Left forelimb (tissue), 1 donor: ENCODE measurements around the gene HUS1.
"Not testable (repeated sequence)": the region's sequence is repeated elsewhere in the genome, so short reads cannot be mapped to it uniquely, and the experiment has no call there.

Experiments used
- DNase-seq: peaks from one replicate; pipeline ENCODE4 v3.0.0-alpha.2; 2018; ENCODE audit warnings: low spot score

The HUS1 gene

GRCh38 chr7:47979145-47979831 is at the start of gene HUS1:
Gene HUS1 (minus strand): TSS chr7:47979615. CDS start chr7:47979519, 96 bp downstream.
- peak; percentile 91 for DNase-seq

GRCh38 chr7:48028938-48029337 is 49.5 kb upstream of the HUS1 start, which contains the start of gene SUN3:
Gene SUN3 (minus strand): TSS chr7:48029107. CDS start chr7:48028938, 169 bp downstream.
- no peak for DNase-seq

GRCh38 chr7:48025624-48026023 is 46.2 kb upstream of the HUS1 start:
- no peak for DNase-seq

GRCh38 chr7:48017674-48018073 is 38.3 kb upstream of the HUS1 start:
- no peak for DNase-seq

- DNase-seq, result no peak
Measured at GRCh38 chr7:48016641-48017040, 37.2 kb upstream of the HUS1 start.

GRCh38 chr7:48011951-48012350 is 32.5 kb upstream of the HUS1 start:
- no peak for DNase-seq

GRCh38 chr7:48011323-48011722 is 31.9 kb upstream of the HUS1 start:
- DNase-seq, result no peak

GRCh38 chr7:48009954-48010353 is 30.5 kb upstream of the HUS1 start:
- DNase-seq, result no peak

- DNase-seq, result no peak
Measured at GRCh38 chr7:48009257-48009656, 29.8 kb upstream of the HUS1 start.

GRCh38 chr7:48006866-48007265 is 27.5 kb upstream of the HUS1 start:
- DNase-seq, result no peak

- no peak for DNase-seq
Measured at GRCh38 chr7:48004638-48005037, 25.2 kb upstream of the HUS1 start.

- DNase-seq, result no peak
Measured at GRCh38 chr7:48004032-48004431, 24.6 kb upstream of the HUS1 start.

GRCh38 chr7:48000164-48000563 is 20.7 kb upstream of the HUS1 start:
- DNase-seq, result not testable (repeated sequence)

- no peak for DNase-seq
Measured at GRCh38 chr7:47999413-47999812, 20.0 kb upstream of the HUS1 start.

- DNase-seq, result no peak
Measured at GRCh38 chr7:47992446-47992845, 13.0 kb upstream of the HUS1 start.

GRCh38 chr7:47991741-47992311 is 12.4 kb upstream of the HUS1 start:
- DNase-seq, result peak; percentile 90

- DNase-seq, result no peak
Measured at GRCh38 chr7:47991270-47991669, 11.9 kb upstream of the HUS1 start.

GRCh38 chr7:47990592-47990991 is 11.2 kb upstream of the HUS1 start:
- DNase-seq, result no peak

- not testable (repeated sequence) for DNase-seq
Measured at GRCh38 chr7:47989607-47990400, 10.4 kb upstream of the HUS1 start.

GRCh38 chr7:47988496-47989386 is 9.3 kb upstream of the HUS1 start:
- no peak for DNase-seq

GRCh38 chr7:47982610-47983009 is 3.2 kb upstream of the HUS1 start:
- DNase-seq, result no peak

GRCh38 chr7:47980648-47981047 is 1.2 kb upstream of the HUS1 start:
- not testable (repeated sequence) for DNase-seq
